HG03558 (cell line): ENCODE data around the gene ZFYVE1.
"Not testable (repeated sequence)": the region's sequence is repeated elsewhere in the genome, so short reads cannot be mapped to it uniquely, and the experiment has no call there.

Experiments
- ATAC-seq: cut with Tn5 transposase; IDR thresholded peaks from one replicate; pipeline ENCODE4 v1.9.1; 2021; ENCODE audit warnings: moderate number of reproducible peaks; ENCODE audit not compliant: unreplicated experiment; ENCODE audit errors: extremely low read depth

The ZFYVE1 gene

DNA sequence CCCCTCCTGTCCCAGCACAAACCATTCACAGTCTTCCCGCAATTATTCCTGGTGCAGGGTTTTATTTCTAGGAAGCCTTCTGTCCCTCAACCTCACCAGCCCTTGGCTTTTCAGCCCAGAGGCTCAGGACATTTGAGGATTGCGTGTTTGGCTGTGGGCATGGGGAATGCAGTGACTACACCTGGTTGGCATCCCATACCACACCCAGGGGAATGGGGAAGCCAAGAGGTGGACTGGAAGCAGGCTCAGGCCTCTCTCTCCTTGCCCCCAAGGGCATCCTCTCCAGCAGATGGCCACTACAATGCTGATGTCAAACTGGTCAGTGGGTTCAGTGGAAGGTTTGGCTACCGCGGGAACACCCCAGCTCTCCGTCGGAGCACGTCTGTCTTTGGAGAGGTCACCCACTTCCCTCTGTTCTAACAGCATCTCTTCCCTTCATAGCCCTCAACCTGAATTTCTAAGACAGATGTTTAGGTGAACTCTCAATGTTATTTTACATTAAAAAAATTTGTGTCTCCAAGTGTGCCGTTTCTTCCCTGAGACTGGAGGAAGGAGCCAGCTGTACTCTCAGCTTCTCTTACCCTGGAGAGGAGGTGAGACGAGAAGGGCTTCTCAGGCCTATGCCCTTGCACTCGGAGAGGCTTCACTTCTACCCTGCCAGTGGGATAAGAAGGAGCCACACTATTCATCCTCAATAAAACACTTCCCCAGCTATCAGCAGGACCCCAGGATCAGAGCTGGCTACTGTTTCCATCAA lies 65.1 kb downstream of the ZFYVE1 start:
- ATAC-seq, result no peak

GRCh38 chr14:72961016-72961415 lies 65.9 kb downstream of the ZFYVE1 start:
- not testable (repeated sequence) for ATAC-seq

DNA sequence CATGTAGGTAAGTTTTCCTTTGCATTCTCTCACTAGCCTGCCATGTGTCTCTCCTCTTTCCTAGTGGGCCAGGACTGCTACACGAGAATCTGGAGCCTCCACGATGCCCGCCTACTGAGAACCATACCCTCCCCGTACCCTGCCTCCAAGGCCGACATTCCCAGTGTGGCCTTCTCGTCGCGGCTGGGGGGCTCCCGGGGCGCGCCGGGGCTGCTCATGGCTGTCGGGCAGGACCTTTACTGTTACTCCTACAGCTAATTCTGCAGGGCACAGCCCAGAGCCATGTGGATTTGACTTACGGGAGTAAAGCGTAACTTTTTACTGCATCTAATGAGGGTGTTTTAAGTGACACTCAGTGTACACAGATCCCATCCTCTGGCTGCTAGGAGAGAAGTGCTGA lies 68.4 kb downstream of the ZFYVE1 start:
- ATAC-seq, result no peak

DNA sequence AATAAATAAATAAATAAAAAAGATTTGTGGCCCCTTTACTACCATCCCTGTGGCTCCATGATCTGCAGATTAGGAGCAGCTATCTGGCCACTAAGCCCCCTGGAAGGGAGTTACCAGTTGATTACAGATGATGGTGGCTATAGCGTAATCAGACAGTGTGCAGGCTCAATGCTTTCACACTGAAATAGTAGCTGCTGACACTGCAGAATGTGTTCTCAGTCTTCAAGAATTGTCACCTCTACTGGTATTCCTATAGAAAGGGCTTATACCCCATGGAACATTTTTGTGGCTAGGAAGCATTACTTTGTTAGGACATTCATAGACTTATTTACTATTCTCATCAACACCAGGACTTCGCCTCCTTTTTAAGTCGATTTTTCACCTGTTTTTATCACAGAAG lies 69.7 kb downstream of the ZFYVE1 start:
- ATAC-seq, result no peak

DNA sequence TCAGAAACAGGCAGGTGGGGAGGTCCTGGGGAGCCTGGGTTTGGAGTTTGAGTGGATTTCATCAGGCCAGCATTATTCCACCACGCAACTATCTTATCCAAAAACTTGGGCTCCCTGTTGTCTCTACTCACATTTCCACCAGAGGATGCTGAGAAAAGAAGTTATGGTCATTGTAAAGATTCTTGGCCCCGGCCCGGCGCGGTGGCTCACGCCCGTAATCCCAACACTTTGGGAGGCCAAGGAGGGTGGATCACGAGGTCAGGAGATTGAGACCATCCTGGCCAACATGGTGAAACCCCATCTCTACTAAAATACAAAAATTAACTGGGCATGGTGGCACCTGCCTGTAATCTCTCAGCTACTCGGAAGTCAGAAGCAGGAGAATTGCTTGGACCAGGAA lies 70.2 kb downstream of the ZFYVE1 start:
- ATAC-seq, result not testable (repeated sequence)

GRCh38 chr14:72952171-72952570 lies 74.7 kb downstream of the ZFYVE1 start:
- no peak for ATAC-seq

DNA sequence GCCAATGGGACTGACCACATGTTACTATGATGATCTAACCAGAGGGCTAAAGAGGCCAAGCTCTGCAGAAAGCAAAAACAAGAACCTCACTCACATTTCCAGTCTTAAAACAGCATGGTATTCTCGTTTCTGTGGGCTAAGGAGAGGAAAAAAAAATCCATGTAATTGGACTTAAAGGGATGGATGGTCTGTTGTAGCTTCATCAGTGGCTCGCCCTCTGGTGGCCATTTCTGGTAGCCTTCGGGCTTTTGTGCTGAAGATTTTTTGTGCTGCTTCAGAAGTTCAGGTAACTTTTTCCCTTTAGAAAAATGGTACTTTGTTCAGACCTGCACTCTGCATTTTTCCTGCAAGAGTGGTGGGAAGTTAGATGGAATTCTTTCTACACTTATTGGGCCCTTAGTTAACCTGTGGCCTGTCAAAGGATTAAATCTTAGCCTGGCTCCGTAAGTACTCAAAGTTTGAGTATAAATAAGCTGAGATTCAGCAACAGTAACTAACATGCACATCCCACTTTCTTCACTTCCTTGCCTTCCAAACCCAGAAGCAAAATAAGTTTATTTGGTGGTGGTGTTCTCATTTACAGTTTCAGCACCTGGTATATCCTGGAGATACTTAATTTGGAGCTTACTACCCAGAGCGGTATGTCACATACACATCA lies 78.3 kb downstream of the ZFYVE1 start:
- ATAC-seq, result no peak

DNA sequence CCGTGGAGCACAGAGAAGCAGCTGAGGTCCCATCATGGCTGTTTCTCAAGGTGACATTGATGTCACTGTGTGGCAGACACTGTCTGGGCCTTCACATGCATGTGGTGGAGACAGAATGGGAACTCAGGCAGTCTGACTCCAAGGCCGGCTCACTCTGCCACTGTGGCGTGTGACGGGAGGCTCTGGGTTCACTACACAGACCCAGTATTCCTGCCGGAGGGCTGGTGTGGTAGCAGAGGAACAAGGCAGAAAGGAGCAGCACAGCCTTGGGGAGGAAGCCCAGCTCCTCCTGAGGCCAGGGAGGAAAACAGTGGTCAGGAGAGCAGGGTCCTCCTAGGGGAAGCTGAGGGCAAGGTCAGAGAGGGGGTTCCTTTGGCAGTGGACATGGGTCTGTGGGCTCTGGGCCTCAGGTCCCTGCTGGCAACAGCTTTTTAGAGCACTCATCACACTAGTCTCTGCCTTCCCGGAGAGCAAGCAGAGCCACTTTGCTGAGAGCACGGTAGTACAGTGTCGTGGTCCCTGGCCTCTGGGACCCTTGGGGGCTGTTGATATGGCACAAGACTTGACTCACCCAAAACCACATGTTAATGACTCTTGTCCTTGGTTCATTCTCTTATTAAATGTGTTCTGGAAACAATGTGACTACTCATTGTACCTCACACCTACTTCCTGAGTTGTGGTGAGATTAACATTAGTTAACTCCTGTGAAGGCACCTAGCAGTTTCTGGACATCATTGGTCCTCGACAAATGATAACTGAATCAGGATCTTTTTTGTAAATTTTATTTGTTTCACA lies 79.3 kb downstream of the ZFYVE1 start:
- no peak for ATAC-seq

DNA sequence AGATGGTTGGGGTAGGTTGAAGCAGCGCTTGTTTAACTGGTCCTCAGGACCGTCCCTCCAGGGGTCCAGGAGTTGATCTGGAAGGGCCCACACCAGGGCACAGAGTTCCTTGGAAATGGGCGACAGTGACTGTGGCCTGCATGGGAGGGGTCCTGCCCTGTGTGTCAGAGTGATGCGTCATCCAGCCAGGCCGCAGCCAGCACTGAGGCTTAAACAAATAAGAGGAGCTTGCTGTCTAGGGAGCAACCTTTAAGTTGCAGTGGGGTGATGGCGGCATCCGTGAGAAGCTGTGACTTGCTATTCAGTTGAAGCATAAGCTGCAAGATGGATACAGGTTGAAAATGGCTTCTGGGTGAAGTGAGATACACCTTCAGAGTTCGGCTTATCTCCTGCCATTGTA lies 80.4 kb downstream of the ZFYVE1 start:
- ATAC-seq, result no peak

DNA sequence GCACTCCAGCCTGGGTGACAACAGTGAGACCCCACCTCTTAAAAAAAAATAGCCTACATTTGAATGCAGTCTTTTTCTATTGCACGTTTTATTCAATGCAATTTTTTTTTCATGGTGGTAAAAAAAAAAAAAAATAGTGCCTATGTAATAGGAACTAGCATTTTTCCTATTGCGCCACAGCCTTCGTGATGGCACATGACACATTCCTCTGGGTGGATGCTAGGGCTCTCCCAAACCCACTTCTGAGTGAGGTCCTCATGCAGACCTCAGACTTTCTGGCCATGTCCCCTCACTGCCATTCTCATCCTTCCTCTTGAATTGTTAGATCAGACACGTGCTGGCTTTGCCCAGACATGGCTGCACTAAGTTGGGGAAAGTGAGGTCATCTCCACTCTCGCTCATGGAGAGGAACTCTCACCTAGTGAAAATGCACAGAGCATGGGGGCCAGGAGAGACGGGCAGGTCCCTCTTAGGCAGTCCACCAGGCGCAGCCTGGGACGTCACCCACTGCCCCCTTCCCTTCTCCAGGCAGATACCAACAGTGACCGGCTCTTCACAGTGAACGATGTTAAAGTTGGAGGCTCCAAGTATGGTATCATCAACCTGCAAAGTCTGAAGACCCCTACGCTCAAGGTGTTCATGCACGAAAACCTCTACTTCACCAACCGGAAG lies 81.4 kb downstream of the ZFYVE1 start:
- ATAC-seq, result no peak

DNA sequence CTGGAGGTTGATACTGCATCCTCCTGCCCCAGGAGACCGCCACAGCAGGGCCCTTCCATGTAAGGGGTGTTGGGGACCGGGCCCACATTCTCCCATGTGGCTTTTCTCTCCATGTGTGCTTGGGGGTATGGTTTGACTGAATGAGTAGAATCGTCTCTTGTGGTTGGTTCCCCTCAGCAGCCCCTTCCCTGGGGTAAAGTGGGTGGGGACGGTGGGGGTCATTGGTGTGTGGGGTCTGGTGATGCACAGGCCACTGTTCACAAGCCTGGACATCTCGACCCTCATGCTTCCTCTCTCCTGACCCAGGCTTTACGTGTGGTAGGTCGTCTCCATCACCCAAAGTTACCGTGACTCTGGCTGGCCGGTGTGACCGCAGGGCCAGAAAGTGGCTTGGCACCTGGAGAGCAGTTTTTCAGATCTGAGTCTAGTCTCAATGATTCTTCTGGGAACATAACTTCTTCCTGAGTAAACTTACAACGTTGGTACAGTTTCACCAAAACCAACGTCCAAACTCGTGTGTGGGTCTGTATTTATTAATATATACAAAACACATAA lies 83.0 kb downstream of the ZFYVE1 start:
- ATAC-seq, result no peak

DNA sequence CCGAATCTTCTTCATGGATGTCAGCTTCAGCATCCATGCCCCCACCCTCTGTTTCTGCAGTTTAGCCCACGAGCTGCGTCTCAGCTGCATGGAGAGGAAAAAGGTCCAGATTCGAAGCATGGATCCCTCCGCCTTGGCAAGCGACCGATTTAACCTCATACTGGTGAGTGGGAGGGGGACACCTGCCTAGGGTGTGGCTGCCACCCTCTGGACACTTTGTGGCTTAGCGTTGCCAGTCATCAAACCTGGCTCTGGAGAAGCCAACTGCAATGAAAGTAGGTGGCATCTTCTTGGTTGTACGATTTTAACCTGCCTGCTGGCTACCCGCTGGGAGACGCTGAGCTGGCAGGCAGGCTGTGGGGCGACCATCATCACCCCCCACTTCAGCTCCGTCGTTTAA lies 84.0 kb downstream of the ZFYVE1 start:
- no peak for ATAC-seq

GRCh38 chr14:72941286-72941985 lies 85.5 kb downstream of the ZFYVE1 start:
- ATAC-seq, result no peak

GRCh38 chr14:72939630-72940029 lies 87.3 kb downstream of the ZFYVE1 start:
- ATAC-seq, result no peak

DNA sequence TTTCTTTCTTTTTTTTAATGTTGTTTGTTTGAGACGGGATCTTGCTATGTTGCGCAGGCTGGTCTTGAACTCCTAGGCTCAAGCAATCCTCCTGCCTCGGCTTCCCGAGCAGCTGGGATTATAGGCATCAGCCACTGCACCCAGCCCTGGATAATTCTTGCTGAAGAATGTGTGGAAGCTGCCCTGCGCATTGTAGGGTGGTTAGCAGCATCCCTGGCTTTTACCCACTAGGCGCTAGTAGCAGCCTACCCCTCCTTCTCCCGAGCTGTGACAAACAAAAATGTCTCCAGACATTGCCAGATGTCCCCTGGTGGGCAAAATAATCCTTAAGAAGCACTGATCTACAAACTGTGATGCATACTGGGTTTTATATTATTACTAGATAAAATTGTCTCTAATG lies 94.0 kb downstream of the ZFYVE1 start:
- no peak for ATAC-seq

DNA sequence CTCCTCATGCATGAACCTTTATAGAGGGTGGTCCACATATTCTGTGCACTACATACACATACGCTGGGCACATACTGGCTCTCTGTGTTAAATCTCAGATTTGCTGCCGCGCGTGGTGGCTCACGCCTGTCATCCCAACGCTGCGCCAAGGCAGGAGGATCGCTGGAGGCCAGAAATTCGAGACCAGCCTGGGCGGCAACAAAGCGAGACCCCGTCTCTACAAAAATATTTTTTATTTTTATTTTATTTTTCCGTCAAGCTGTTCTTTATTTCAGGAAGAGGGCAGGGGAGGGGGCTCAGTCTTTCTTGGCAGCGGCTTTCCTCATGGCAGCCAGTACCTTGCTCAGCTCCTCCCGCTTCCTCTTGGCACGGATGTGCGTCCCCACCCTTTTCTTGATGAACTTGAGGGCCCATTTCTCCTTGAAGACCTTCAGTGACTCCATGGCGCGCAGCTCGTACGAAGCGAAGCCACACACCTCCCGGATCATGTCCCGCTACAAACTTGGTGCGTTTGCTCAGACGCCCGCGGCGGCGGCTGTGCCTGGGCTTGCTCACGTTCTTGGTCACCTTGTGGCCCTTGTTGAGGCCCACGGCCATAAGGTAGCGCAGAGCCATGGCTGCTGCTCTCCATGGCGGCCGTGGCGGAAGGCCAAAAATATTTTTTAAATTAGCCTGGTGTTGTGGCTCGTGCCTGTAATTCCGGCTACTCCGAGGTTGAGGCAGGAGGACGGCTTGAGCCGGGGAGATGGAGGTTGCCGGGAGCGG lies 97.4 kb downstream of the ZFYVE1 start:
- no peak for ATAC-seq

- no peak for ATAC-seq
These were observed 98.0 kb downstream of the ZFYVE1 start for GRCh38 chr14:72928872-72929271.

GRCh38 chr14:72926292-72927028 lies 100.4 kb downstream of the ZFYVE1 start, which contains the start of gene DCAF4:
TSS of gene DCAF4 (plus strand) at chr14:72926464. CDS start at chr14:72937979, 11,515 bp downstream.
- ATAC-seq, result peak; percentile 89
